GM12878 (cell line): Measurements from ENCODE around the gene NPAS3. TPM values are rescaled to one million over a fixed set of nuclear protein-coding genes. Genes with fewer than 3 reads are reported as not detected.

Source experiments
- ATAC-seq: fragments of 200-7000 bp; cut with Tn5 transposase; 3 replicates; pipeline ENCODE4 v1.9.1; 2020; ENCODE audit warnings: mild to moderate bottlenecking, moderate library complexity
- BruUV-seq: library from RNA; stranded (reverse); fragments of 400-500 nt; replicated peaks from 2 replicates; lab custom pipeline; 2021; lab: Mats Ljungman, UMichigan
- CTCF ChIA-PET: fragments of 300-600 bp; sonication (Branson Sonifier 250); formaldehyde crosslinking; extraction: SDS; loops from one replicate; lab custom pipeline; 2021; ENCODE audit warnings: inconsistent platforms; lab: Yijun Ruan, JAX
- POLR2A ChIA-PET: fragments of 350-600 bp; formaldehyde crosslinking; extraction: SDS; loops from one replicate; lab custom pipeline; 2021; ENCODE audit warnings: inconsistent platforms; lab: Charles Lee
- RAD21 ChIA-PET: fragments of 300-600 bp; sonication (Branson Sonifier 250); formaldehyde crosslinking; loops from one replicate; lab custom pipeline; 2023; ENCODE audit warnings: antibody characterized with exemption; ENCODE audit not compliant: unreplicated experiment; lab: Charles Lee
- SMC1A ChIA-PET: fragments of 300-600 bp; sonication (Branson Sonifier 250); formaldehyde crosslinking; loops from one replicate; lab custom pipeline; 2023; ENCODE audit not compliant: unreplicated experiment, uncharacterized antibody; lab: Charles Lee
- DNase-seq: peaks from one replicate; pipeline ENCODE4 v3.0.0-alpha.2; 2011; ENCODE audit warnings: low read depth, low spot score
- FAIRE-seq: peaks from 3 replicates; lab custom pipeline; 2011; peaks lifted over from hg19 to GRCh38; lab: Jason Lieb, UNC
- H2AFZ ChIP-seq: 2 replicates; pipeline ENCODE4 v1.6.0; 2011; ENCODE audit warnings: low read depth, low read length, control low read depth; ENCODE audit not compliant: control insufficient read depth
- H3K27ac ChIP-seq: 2 replicates; pipeline ENCODE4 v1.5.1; 2011; ENCODE audit warnings: control low read depth; ENCODE audit not compliant: control insufficient read depth, insufficient read depth
- H3K27me3 ChIP-seq, 2 experiments: replicated peaks in 1 of 2; 2 replicates each; pipeline versions ENCODE4 v1.6.0 to v1.6.1; 2011; ENCODE audit warnings: low read length in 1 of 2; ENCODE audit not compliant: control insufficient read depth in 2 of 2, insufficient read depth in 2 of 2
- H3K36me3 ChIP-seq, 2 experiments: 2 replicates each; pipeline ENCODE4 v1.5.1; 2011; ENCODE audit warnings: low read length in 1 of 2; ENCODE audit not compliant: control insufficient read depth in 2 of 2, insufficient read depth in 2 of 2
- H3K4me1 ChIP-seq: 2 replicates; pipeline ENCODE4 v1.6.1; 2011; ENCODE audit warnings: mild to moderate bottlenecking, low read length, moderate library complexity, mixed read lengths; ENCODE audit not compliant: control insufficient read depth, insufficient read depth
- H3K4me2 ChIP-seq: 2 replicates; pipeline ENCODE4 v1.6.0; 2011; ENCODE audit warnings: control low read depth; ENCODE audit not compliant: control insufficient read depth, insufficient read depth
- H3K4me3 ChIP-seq: fragments of 200-600 bp; sonication (generic); 2 replicates; pipeline ENCODE4 v1.5.1; 2016
- H3K79me2 ChIP-seq: 2 replicates; pipeline ENCODE4 v1.6.0; 2011; ENCODE audit warnings: low read length; ENCODE audit not compliant: control insufficient read depth, insufficient read depth
- H3K9ac ChIP-seq: 2 replicates; pipeline ENCODE4 v1.8.0; 2011; ENCODE audit warnings: low read length, control low read depth, mixed read lengths; ENCODE audit not compliant: control insufficient read depth, insufficient read depth
- H3K9me3 ChIP-seq: replicated peaks from 3 replicates; pipeline ENCODE4 v1.5.1; 2011; ENCODE audit warnings: mild to moderate bottlenecking, low read length; ENCODE audit not compliant: control insufficient read depth, insufficient read depth
- H4K20me1 ChIP-seq: 2 replicates; pipeline ENCODE4 v1.6.0; 2011; ENCODE audit not compliant: control insufficient read depth, insufficient read depth
- ATF7 ChIP-seq: fragments of 450-650 bp; IDR thresholded peaks from 2 replicates; pipeline ENCODE4 v1.6.1; 2016; ENCODE audit warnings: low read depth, mild to moderate bottlenecking
- CBX3 ChIP-seq: fragments of 200-600 bp; sonication (generic); IDR thresholded peaks from 2 replicates; pipeline ENCODE4 v1.6.1; 2016; ENCODE audit warnings: low read depth, borderline replicate concordance
- ETV6 ChIP-seq, 2 experiments: fragments of 450-650 bp in 1 of 2; IDR thresholded peaks in 1 of 2; conservative IDR thresholded peaks in 1 of 2; 2 replicates each; pipeline ENCODE4 v1.6.1; 2014; ENCODE audit warnings: antibody characterized with exemption in 1 of 2, borderline replicate concordance in 1 of 2, low read depth in 1 of 2, mild to moderate bottlenecking in 1 of 2, moderate library complexity in 1 of 2
- FOXK2 ChIP-seq: fragments of 450-650 bp; IDR thresholded peaks from 2 replicates; pipeline ENCODE4 v1.6.1; 2017; ENCODE audit warnings: mild to moderate bottlenecking, moderate library complexity
- GABPA ChIP-seq: IDR thresholded peaks from 2 replicates; pipeline ENCODE4 v1.6.1; 2014; ENCODE audit warnings: antibody characterized with exemption, low read depth, mild to moderate bottlenecking, inconsistent platforms
- JUNB ChIP-seq: IDR thresholded peaks from 2 replicates; pipeline ENCODE4 v1.6.1; 2016; ENCODE audit warnings: antibody characterized with exemption, mild to moderate bottlenecking
- MEF2B ChIP-seq: fragments of 450-650 bp; IDR thresholded peaks from 2 replicates; pipeline ENCODE4 v1.6.1; 2018; ENCODE audit warnings: mild to moderate bottlenecking, moderate library complexity; ENCODE audit not compliant: partially characterized antibody, poor library complexity, severe bottlenecking
- MXI1 ChIP-seq: fragments of 150-350 bp; IDR thresholded peaks from 2 replicates; pipeline ENCODE4 v1.6.1; 2011; ENCODE audit warnings: low read depth, mild to moderate bottlenecking, inconsistent platforms, low read length, improper control_type of control experiment
- NR2F1 ChIP-seq: fragments of 450-650 bp; conservative IDR thresholded peaks from 2 replicates; pipeline ENCODE4 v1.6.1; 2017; ENCODE audit warnings: mild to moderate bottlenecking
- PAX8 ChIP-seq: fragments of 450-650 bp; IDR thresholded peaks from 2 replicates; pipeline ENCODE4 v1.6.1; 2017; ENCODE audit warnings: mild to moderate bottlenecking, moderate library complexity
- RFX5 ChIP-seq: IDR thresholded peaks from 2 replicates; pipeline ENCODE4 v1.6.1; 2011; ENCODE audit warnings: low read depth, low read length, improper control_type of control experiment
- SP1 ChIP-seq: IDR thresholded peaks from one replicate; pipeline ENCODE4 v1.6.1; 2011; ENCODE audit warnings: low read depth, low read length
- SREBF1 ChIP-seq: IDR thresholded peaks from 2 replicates; pipeline ENCODE4 v1.6.1; 2012; ENCODE audit warnings: mild to moderate bottlenecking, low read length
- TAF1 ChIP-seq: IDR thresholded peaks from 2 replicates; pipeline ENCODE4 v1.6.1; 2011; ENCODE audit warnings: mild to moderate bottlenecking, low read depth, low read length, borderline replicate concordance
- ZBTB33 ChIP-seq: fragments of 450-650 bp; IDR thresholded peaks from 2 replicates; pipeline ENCODE4 v1.6.1; 2017; ENCODE audit warnings: mild to moderate bottlenecking
- ZSCAN29 ChIP-seq: fragments of 450-650 bp; IDR thresholded peaks from 2 replicates; pipeline ENCODE4 v1.6.1; 2017; ENCODE audit warnings: mild to moderate bottlenecking, moderate library complexity
- WGBS: methylation state at CpG from one replicate; pipeline ENCODE4 v1.1.6; 2016; ENCODE audit warnings: low lambda C conversion rate; ENCODE audit not compliant: insufficient replicate concordance, insufficient coverage; ENCODE audit errors: missing lambda C conversion rate; 5-methylcytosine and 5-hydroxymethylcytosine counted together
- in situ Hi-C: fragments of 300-500 bp; cut with MboI; formaldehyde crosslinking; loops from 9 replicates; pipeline ENCODE4 v1.14.3; 2018; ENCODE audit warnings: mixed read lengths
- intact Hi-C: fragments of 100-400 bp; cut with micrococcal nuclease; formaldehyde crosslinking; loops from one replicate; pipeline ENCODE4 v1.14.2; 2022; ENCODE audit not compliant: unreplicated experiment
- polyA plus RNA-seq, 11 experiments: library from polyadenylated mRNA; depleted of rRNA in 4 of 11; unstranded in 6 of 11; stranded (reverse) in 5 of 11; fragments of >200 nt; fragmentation: Nextera tagmentation in 4 of 11; fragmentation: Illumina TruSeq in 1 of 11; extraction: Ambion mirVana in 4 of 11; extraction: Trizol in 1 of 11; gene quantifications; 1 replicate in 1 of 11; 2 replicates in 10 of 11; pipeline versions ENCODE4 v1.2.1 to v1.2.3, GENCODE V29; 2011 to 2016; ENCODE audit warnings: inconsistent platforms in 2 of 11, missing spikeins in 2 of 11, low read depth in 1 of 11
- total RNA-seq, 4 experiments: library from RNA; depleted of rRNA in 3 of 4; stranded (reverse); fragments of >200 nt in 3 of 4; fragmentation: Illumina TruSeq in 1 of 4; extraction: Trizol in 1 of 4; gene quantifications; 2 replicates each; pipeline versions ENCODE4 v1.2.1 to v1.2.3, GENCODE V29; 2013 to 2021

NPAS3 gene
- total and polyA plus RNA-seq, 10 of the 15 experiments (the other 5 are each of a cell fraction or from before 2014, with no cell fraction given), result under 0.01 to 2.7 (median 0.03) TPM; not detected in 6

- in situ Hi-C loops (no loop called here), intact Hi-C loops (no loop called here)
- no peaks in the 10 kb centered on the region for H3K36me3 ChIP-seq
- ATAC-seq (no peak), DNase-seq (no peak), FAIRE-seq (no peak)
- H3K4me1 ChIP-seq, result no peaks in the 10 kb centered on the region
- H3K9me3 ChIP-seq, result no peaks in the 10 kb centered on the region
- WGBS, result 2% methylated on average over 3 of the region's 3 CpGs
- POLR2A ChIA-PET, result interaction anchor here (0.6 to 1.4 kb wide), 4 partner anchors 10 to 53 kb away, joined by 3 to 5 read pairs (median 4); no protein-coding TSS in a partner anchor
- SMC1A ChIA-PET, result interaction anchor here (1.0 to 3.6 kb wide), 17 partner anchors 8 to 105 kb away, joined by 3 to 25 read pairs (median 5); no protein-coding TSS in a partner anchor
- no peak overlapping the region for H3K27ac ChIP-seq
- no peaks in the 10 kb centered on the region for H4K20me1 ChIP-seq
- H3K27me3 ChIP-seq, result no peaks in the 10 kb centered on the region
- H3K4me3 ChIP-seq, result no peak overlapping the region
- TF ChIP-seq GABPA (no peak), ATF7 (no peak), SP1 (no peak), MXI1 (no peak)
- RAD21 ChIA-PET, result interaction anchor here (0.9 to 2.2 kb wide), 6 partner anchors 8 to 49 kb away, joined by 3 to 7 read pairs (median 4); no protein-coding TSS in a partner anchor
- H3K79me2 ChIP-seq, result no peaks in the 10 kb centered on the region
- BruUV-seq, result no TSS peak
- CTCF ChIA-PET, result interaction anchor here (1.3 to 4.0 kb wide), 2 partner anchors 37 to 57 kb away, joined by 3 to 20 read pairs; no protein-coding TSS in a partner anchor
- H2AFZ ChIP-seq, result no peak overlapping the region
- H3K9ac ChIP-seq, result no peak overlapping the region
- no peak overlapping the region for H3K4me2 ChIP-seq
These were observed 678.5 kb downstream of the NPAS3 start for GRCh38 chr14:33617154-33617553.

DNA sequence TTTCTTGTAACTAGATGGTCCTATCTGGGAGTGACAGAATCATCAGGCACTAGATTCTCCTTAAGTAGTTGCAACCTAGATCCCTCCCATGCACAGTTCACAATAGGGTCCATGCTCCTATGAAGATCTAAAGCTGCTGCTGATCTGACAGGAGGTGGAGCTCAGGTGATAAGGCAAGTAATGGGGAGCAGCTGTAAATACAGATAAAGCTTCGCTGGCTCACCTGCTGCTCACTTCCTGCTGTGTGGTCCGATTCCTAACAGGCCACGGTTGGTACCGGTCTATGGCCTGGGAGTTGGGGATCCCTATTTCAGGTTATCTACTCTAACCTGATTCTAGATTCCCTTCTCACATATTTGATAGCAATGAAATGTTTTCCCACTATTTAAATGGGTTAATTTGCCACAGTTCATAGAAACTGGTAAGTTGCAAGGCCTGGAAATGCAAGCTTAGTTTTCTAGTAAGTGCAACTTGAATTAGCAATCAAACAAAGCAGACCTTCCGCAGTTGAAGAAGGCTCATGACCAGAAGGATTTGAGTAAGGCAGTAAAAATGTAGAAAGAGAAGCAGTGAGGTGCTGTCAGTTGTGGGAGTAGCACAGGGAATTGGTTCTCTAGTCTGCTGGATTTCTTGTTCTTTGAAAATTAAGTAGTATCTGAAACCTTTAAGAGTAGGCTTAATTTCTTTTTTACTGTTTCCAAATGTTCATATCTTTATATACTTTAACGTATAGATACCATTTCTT lies 679.9 kb downstream of the NPAS3 start:
- Histone ChIP-seq H3K4me3 (no peak overlapping the region), H3K4me1 (no peaks in the 10 kb centered on the region), H3K79me2 (no peaks in the 10 kb centered on the region), H3K9me3 (no peaks in the 10 kb centered on the region), H2AFZ (no peak overlapping the region), H3K36me3 (no peaks in the 10 kb centered on the region), H3K9ac (no peak overlapping the region), H3K27ac (no peak overlapping the region), H3K4me2 (no peak overlapping the region), H4K20me1 (no peaks in the 10 kb centered on the region), H3K27me3 (no peaks in the 10 kb centered on the region)
- in situ Hi-C loops (no loop called here), intact Hi-C loops (no loop called here)
- no peak for DNase-seq
- BruUV-seq, result no TSS peak
- ChIA-PET RAD21 (interaction anchor here (1.2 to 2.2 kb wide), 9 partner anchors 8 to 174 kb away, joined by 3 to 7 read pairs (median 4); no protein-coding TSS in a partner anchor), SMC1A (interaction anchor here (0.7 to 3.6 kb wide), 23 partner anchors 8 to 174 kb away, joined by 3 to 25 read pairs (median 3); no protein-coding TSS in a partner anchor), POLR2A (interaction anchor here (0.7 to 1.4 kb wide), 4 partner anchors 12 to 27 kb away, joined by 3 read pairs; no protein-coding TSS in a partner anchor), CTCF (interaction anchor here (0.6 to 1.4 kb wide), 7 partner anchors 13 to 72 kb away, joined by 3 to 5 read pairs (median 4); no protein-coding TSS in a partner anchor)
- FAIRE-seq, result no peak
- no peak for ATAC-seq
- WGBS, result 21% methylated on average over 6 of the region's 6 CpGs
- TF ChIP-seq MEF2B (no peak), ZSCAN29 (no peak), ZBTB33 (no peak), TAF1 (no peak), JUNB (no peak), PAX8 (no peak), NR2F1 (no peak), CBX3 (no peak), SREBF1 (no peak), FOXK2 (no peak), RFX5 (no peak), ETV6 (conservative IDR thresholded peaks at IDR 0.05 in 1 of 2, IDR thresholded peaks at IDR 0.05 in 1 of 2; ENCODE audit: borderline replicate concordance in 1 of 2, low read depth in 1 of 2) (no peak)
